HG02642 (cell line): Measurements from ENCODE around the gene SORBS1.
A peak's percentile ranks its signal among the peaks of the same experiment; 100 is the strongest.

Experiments
- ATAC-seq: cut with Tn5 transposase; IDR thresholded peaks from one replicate; pipeline ENCODE4 v1.9.1; 2021; ENCODE audit warnings: mild to moderate bottlenecking; ENCODE audit not compliant: unreplicated experiment, poor library complexity

The SORBS1 gene

GRCh38 chr10:95445223-95445836, 115.8 kb downstream of the SORBS1 start:
- ATAC-seq = no peak

GRCh38 chr10:95444792-95445191, 116.4 kb downstream of the SORBS1 start:
- no peak for ATAC-seq

GRCh38 chr10:95443636-95444035, 117.5 kb downstream of the SORBS1 start:
- ATAC-seq = no peak

GRCh38 chr10:95442341-95442740, 118.8 kb downstream of the SORBS1 start:
- ATAC-seq = no peak

- ATAC-seq = peak; percentile 15
Measured at GRCh38 chr10:95441547-95441923, 119.6 kb downstream of the SORBS1 start.

- ATAC-seq = peak; percentile 65
Measured at GRCh38 chr10:95440756-95441546, 120.2 kb downstream of the SORBS1 start.

- ATAC-seq = no peak
Measured at GRCh38 chr10:95440038-95440725, 121.0 kb downstream of the SORBS1 start.

- no peak for ATAC-seq
Measured at GRCh38 chr10:95438781-95439180, 122.4 kb downstream of the SORBS1 start.

- no peak for ATAC-seq
Measured at GRCh38 chr10:95437669-95438068, 123.5 kb downstream of the SORBS1 start.

GRCh38 chr10:95435548-95436279, 125.5 kb downstream of the SORBS1 start:
- no peak for ATAC-seq

- ATAC-seq = no peak
Measured at GRCh38 chr10:95434583-95434982, 126.6 kb downstream of the SORBS1 start.

GRCh38 chr10:95431900-95432342, 129.2 kb downstream of the SORBS1 start:
- no peak for ATAC-seq

GRCh38 chr10:95430231-95430951, 130.8 kb downstream of the SORBS1 start:
- peak; percentile 86 for ATAC-seq

- no peak for ATAC-seq
Measured at GRCh38 chr10:95429639-95430038, 131.5 kb downstream of the SORBS1 start.

GRCh38 chr10:95428701-95429100, 132.5 kb downstream of the SORBS1 start:
- ATAC-seq = no peak

GRCh38 chr10:95426482-95426881, 134.7 kb downstream of the SORBS1 start:
- no peak for ATAC-seq

- ATAC-seq = no peak
Measured at GRCh38 chr10:95425592-95426465, 135.3 kb downstream of the SORBS1 start.

- ATAC-seq = no peak
Measured at GRCh38 chr10:95423164-95424005, 137.8 kb downstream of the SORBS1 start.
